Measurements from ENCODE around the gene TRIM38. TPM values are rescaled to one million over a fixed set of nuclear protein-coding genes. Genes with fewer than 3 reads are reported as not detected.

Gene TRIM38
- total and polyA plus RNA-seq, 2 of the 13 experiments (the other 11 are each of a cell fraction or from before 2014, with no cell fraction given), result 2.5 to 3.1 TPM

DNA sequence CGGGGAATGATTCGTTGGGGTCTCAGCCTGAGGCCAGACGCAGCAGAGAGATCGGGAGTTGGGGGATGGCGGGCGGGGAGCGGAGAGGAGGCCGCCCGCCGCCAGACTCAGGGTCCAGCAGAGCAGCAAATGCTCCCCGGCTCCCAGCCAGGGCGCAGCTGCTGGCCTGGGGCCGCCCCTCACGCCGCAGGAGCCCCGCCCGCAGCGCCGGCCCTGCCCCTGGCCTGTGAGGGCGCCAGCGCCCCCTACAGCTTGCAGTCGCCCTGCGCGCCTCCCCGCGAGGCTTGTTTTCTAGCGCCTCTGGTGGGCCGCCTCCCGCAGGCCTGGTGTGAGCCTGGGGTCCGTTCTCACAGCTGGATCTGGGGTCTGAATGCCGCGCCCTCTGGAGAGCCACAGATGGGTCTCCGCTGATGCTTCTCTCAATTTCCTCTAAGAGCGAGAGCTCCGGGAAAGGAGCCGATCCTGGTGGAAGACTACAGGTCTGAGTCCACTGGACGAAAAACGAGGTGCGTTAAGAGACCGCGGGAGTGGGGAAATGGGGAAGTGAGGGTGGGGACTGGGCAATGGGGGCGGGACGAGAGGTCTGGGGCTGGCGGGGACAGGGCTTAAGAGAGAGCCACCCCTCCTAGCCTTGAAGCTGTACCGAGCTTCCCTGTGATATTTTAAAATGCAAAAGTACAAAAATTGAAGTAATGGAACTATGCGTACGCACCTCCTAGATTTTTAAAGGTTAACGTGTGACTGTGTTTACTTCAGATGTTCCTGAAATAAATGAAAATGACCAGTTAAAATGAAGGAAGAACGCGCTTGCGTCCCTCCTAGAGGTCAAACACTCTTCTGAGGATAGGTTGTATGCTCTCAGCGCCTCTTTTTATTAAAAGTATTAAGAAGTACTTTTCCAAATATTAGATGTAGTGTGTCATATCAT lies 30.1 kb downstream of the TRIM38 start:
- Histone ChIP-seq H3K4me1 (ENCODE audit: insufficient read depth, low read length) (peaks cover 25% of the 10 kb centered on the region), H3K4me3 (replicated peaks in 1 of 3; ENCODE audit: insufficient read depth in 1 of 3, low read depth in 2 of 3, low read length in 3 of 3) (peak overlapping the region; percentile 81 to 88 (median 81)), H3K27ac (ENCODE audit: extremely low read length, insufficient read depth, low read length) (peak overlapping the region; percentile 90), H3K9me3 (ENCODE audit: low read length) (no peaks in the 10 kb centered on the region), H4K20me1 (ENCODE audit: insufficient read depth, low read length) (no peaks in the 10 kb centered on the region), H2AFZ (ENCODE audit: low read length) (peak overlapping the region; percentile 97), H3K27me3 (ENCODE audit: control insufficient read depth in 1 of 2, insufficient read depth in 2 of 2, low read length in 2 of 2) (no peaks in the 10 kb centered on the region), H3K4me2 (ENCODE audit: low read depth, low read length) (peak overlapping the region; percentile 85), H3K9ac (ENCODE audit: insufficient read depth, low read depth, low read length) (peak overlapping the region; percentile 79), H3K79me2 (ENCODE audit: insufficient read depth, low read length) (peaks cover 2% of the 10 kb centered on the region), H3K36me3 (replicated peaks in 1 of 2; ENCODE audit: control insufficient read depth in 1 of 2, insufficient read depth in 2 of 2, low read length in 2 of 2) (peaks cover 0 to 3% of the 10 kb centered on the region in 2 experiments; a peak in 1 of 5 replicates)
- in situ Hi-C loops (cut with HindIII; ENCODE audit: extremely low pct_ligation_motif_present, low pct_unique_long_range_greater_than_20kb), result no loop called here
- intact Hi-C loops (cut with micrococcal nuclease; ENCODE audit: unreplicated experiment), result loop anchor here (2.0 to 5.0 kb wide), 5 partner anchors 30 to 100 kb away; partner anchors contain the start of gene TRIM38
- DNase-seq (ENCODE audit: low spot score), result peak; percentile 93
- FAIRE-seq, result peak; percentile 40
- CTCF ChIA-PET (ENCODE audit: low intra/inter-chr PET ratio, low total read pairs), result interaction anchor here (0.7 to 2.1 kb wide), 3 partner anchors 10 to 204 kb away, joined by 3 to 11 read pairs (median 3); no protein-coding TSS in a partner anchor
- POLR2A ChIA-PET, result interaction anchor here (0.6 to 3.0 kb wide), 39 partner anchors 12 to 1846 kb away, joined by 3 to 44 read pairs (median 5); partner anchors contain the start of genes CARMIL1 and TRIM38
- BruUV-seq (replicated peaks), result TSS peak; percentile 95
- under 1% methylated on average over 33 of the region's 52 CpGs for WGBS (ENCODE audit: low lambda C conversion rate)
- ATAC-seq, result peak; percentile 96
- TF ChIP-seq RELA (CRISPR knock-in tag; IDR thresholded peaks at IDR 0.05) (peak; percentile 78; the same call in 1 of the 2 replicates), NFIB (CRISPR knock-in tag; IDR thresholded peaks at IDR 0.05; ENCODE audit: borderline replicate concordance) (no peak), KMT2B (CRISPR knock-in tag; IDR thresholded peaks at IDR 0.05) (peak; percentile 69), ZMYM3 (CRISPR knock-in tag; IDR thresholded peaks at IDR 0.05) (peak; percentile 70; the same call in 1 of the 2 replicates), ZNF10 (CRISPR knock-in tag; IDR thresholded peaks at IDR 0.05; ENCODE audit: borderline replicate concordance, low read depth) (no peak), SNRNP70 (IDR thresholded peaks at IDR 0.05; ENCODE audit: low read depth, low read length) (no peak), XBP1 (CRISPR knock-in tag; IDR thresholded peaks at IDR 0.05) (no peak), TEAD2 (CRISPR knock-in tag; IDR thresholded peaks at IDR 0.05) (peak; percentile 78; the same call in 1 of the 2 replicates), NFIC (IDR thresholded peaks at IDR 0.05; ENCODE audit: low read length) (peak; percentile 55; the same call in 1 of the 2 replicates), GTF2F1 (IDR thresholded peaks at IDR 0.05; ENCODE audit: low read length) (no peak), KLF12 (CRISPR knock-in tag; IDR thresholded peaks at IDR 0.05; ENCODE audit: borderline replicate concordance) (peak; percentile 99), POLR2AphosphoS5 (IDR thresholded peaks at IDR 0.05; ENCODE audit: low read depth, low read length) (peak; percentile 86), ZNF75D (CRISPR knock-in tag; IDR thresholded peaks at IDR 0.05; ENCODE audit: borderline replicate concordance) (no peak)
- TF ChIP-seq, protein P1, sequence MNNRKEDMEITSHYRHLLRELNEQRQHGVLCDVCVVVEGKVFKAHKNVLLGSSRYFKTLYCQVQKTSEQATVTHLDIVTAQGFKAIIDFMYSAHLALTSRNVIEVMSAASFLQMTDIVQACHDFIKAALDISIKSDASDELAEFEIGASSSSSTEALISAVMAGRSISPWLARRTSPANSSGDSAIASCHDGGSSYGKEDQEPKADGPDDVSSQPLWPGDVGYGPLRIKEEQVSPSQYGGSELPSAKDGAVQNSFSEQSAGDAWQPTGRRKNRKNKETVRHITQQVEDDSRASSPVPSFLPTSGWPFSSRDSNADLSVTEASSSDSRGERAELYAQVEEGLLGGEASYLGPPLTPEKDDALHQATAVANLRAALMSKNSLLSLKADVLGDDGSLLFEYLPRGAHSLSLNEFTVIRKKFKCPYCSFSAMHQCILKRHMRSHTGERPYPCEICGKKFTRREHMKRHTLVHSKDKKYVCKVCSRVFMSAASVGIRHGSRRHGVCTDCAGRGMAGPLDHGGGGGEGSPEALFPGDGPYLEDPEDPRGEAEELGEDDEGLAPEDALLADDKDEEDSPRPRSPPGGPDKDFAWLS (CRISPR knock-in tag; IDR thresholded peaks at IDR 0.05; ENCODE audit: borderline replicate concordance), result peak; percentile 56; the same call in 1 of the 2 replicates
- TF ChIP-seq, protein P2, sequence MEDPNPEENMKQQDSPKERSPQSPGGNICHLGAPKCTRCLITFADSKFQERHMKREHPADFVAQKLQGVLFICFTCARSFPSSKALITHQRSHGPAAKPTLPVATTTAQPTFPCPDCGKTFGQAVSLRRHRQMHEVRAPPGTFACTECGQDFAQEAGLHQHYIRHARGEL (CRISPR knock-in tag; IDR thresholded peaks at IDR 0.05), result no peak
- TF ChIP-seq, protein P3, sequence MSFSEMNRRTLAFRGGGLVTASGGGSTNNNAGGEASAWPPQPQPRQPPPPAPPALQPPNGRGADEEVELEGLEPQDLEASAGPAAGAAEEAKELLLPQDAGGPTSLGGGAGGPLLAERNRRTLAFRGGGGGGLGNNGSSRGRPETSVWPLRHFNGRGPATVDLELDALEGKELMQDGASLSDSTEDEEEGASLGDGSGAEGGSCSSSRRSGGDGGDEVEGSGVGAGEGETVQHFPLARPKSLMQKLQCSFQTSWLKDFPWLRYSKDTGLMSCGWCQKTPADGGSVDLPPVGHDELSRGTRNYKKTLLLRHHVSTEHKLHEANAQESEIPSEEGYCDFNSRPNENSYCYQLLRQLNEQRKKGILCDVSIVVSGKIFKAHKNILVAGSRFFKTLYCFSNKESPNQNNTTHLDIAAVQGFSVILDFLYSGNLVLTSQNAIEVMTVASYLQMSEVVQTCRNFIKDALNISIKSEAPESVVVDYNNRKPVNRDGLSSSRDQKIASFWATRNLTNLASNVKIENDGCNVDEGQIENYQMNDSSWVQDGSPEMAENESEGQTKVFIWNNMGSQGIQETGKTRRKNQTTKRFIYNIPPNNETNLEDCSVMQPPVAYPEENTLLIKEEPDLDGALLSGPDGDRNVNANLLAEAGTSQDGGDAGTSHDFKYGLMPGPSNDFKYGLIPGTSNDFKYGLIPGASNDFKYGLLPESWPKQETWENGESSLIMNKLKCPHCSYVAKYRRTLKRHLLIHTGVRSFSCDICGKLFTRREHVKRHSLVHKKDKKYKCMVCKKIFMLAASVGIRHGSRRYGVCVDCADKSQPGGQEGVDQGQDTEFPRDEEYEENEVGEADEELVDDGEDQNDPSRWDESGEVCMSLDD (CRISPR knock-in tag; IDR thresholded peaks at IDR 0.05; ENCODE audit: borderline replicate concordance), result peak; percentile 81
- TF ChIP-seq, protein P4, sequence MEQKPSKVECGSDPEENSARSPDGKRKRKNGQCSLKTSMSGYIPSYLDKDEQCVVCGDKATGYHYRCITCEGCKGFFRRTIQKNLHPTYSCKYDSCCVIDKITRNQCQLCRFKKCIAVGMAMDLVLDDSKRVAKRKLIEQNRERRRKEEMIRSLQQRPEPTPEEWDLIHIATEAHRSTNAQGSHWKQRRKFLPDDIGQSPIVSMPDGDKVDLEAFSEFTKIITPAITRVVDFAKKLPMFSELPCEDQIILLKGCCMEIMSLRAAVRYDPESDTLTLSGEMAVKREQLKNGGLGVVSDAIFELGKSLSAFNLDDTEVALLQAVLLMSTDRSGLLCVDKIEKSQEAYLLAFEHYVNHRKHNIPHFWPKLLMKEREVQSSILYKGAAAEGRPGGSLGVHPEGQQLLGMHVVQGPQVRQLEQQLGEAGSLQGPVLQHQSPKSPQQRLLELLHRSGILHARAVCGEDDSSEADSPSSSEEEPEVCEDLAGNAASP (CRISPR knock-in tag; IDR thresholded peaks at IDR 0.05; ENCODE audit: borderline replicate concordance), result no peak; the same call in none of the 2 replicates
